Amygdala (tissue), 56 donors: ENCODE results near the gene PRDX6.
"Not testable (repeated sequence)": the region's sequence is repeated elsewhere in the genome, so short reads cannot be mapped to it uniquely, and the experiment has no call there.

Source experiments
- DNase-seq, 56 donors: peaks; one replicate each; lab custom pipeline; 2025; lab: John Stamatoyannopoulos, UW

Gene PRDX6

GRCh38 chr1:173464185-173464584 lies 12.9 kb upstream of the PRDX6 start:
- not testable (repeated sequence) for DNase-seq

- no peak for DNase-seq
These were observed 9.7 kb upstream of the PRDX6 start for GRCh38 chr1:173467426-173467825.

GRCh38 chr1:173469656-173470055 lies 7.5 kb upstream of the PRDX6 start:
- DNase-seq: no peak

- DNase-seq: no peak
These were observed 6.5 kb upstream of the PRDX6 start for GRCh38 chr1:173470608-173471007.

GRCh38 chr1:173473599-173474011 lies 3.5 kb upstream of the PRDX6 start:
- no peak for DNase-seq

- DNase-seq: no peak
These were observed 2.9 kb upstream of the PRDX6 start for GRCh38 chr1:173474097-173474779.

- not testable (repeated sequence) for DNase-seq
These were observed 2.2 kb upstream of the PRDX6 start for GRCh38 chr1:173474780-173475421.

- peak in 2 of 56 donors; percentile 8 to 14 for DNase-seq
These were observed 1.5 kb upstream of the PRDX6 start for GRCh38 chr1:173475564-173476196.

GRCh38 chr1:173476197-173476664 lies 904 bp upstream of the PRDX6 start:
- no peak for DNase-seq

GRCh38 chr1:173476665-173477285 lies 360 bp upstream of the PRDX6 start:
- DNase-seq: peak in 55 of 56 donors; percentile 68 to 99 (median 92)

GRCh38 chr1:173478094-173478674 lies 1.0 kb downstream of the PRDX6 start:
- peak in 23 of 56 donors; percentile 8 to 60 (median 28) for DNase-seq

GRCh38 chr1:173479649-173480048 lies 2.5 kb downstream of the PRDX6 start:
- DNase-seq: no peak

- DNase-seq: peak in 1 of 56 donors; percentile 1
These were observed 4.1 kb downstream of the PRDX6 start for GRCh38 chr1:173481195-173481772.

- no peak for DNase-seq
These were observed 5.5 kb downstream of the PRDX6 start for GRCh38 chr1:173482683-173483082.

- no peak for DNase-seq
These were observed 7.1 kb downstream of the PRDX6 start for GRCh38 chr1:173484276-173484675.

- no peak for DNase-seq
These were observed 8.3 kb downstream of the PRDX6 start for GRCh38 chr1:173485401-173485800.

GRCh38 chr1:173488001-173488400 lies 10.9 kb downstream of the PRDX6 start:
- DNase-seq: no peak

- no peak for DNase-seq
These were observed 12.0 kb downstream of the PRDX6 start for GRCh38 chr1:173489149-173489600.

- no peak for DNase-seq
These were observed 12.8 kb downstream of the PRDX6 start for GRCh38 chr1:173489929-173490328.

- DNase-seq: no peak
These were observed 14.4 kb downstream of the PRDX6 start for GRCh38 chr1:173491508-173491907.
